ENCODE measurements around the gene KRTAP5-5.

DNA sequence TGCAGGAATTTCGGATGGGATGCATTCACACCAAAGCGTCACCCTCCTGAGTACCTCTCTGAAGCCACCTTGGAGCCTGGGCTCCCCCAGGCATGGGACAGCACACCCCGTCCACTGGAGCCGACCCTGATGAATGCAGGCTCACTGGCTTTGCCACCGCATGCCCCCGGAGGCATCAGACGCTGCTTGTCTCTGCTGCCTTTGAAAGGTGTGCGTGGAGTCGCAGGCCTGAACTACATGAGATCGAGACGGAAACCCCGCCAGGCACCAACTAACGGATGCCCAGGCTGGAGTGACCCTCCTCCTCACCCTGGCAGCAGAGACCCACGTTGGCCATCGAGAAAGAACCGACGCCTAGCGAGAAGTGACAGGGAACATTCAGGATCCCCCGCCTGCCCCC lies 22.5 kb downstream of the KRTAP5-5 start:
- TF ChIP-seq SIN3A (IDR thresholded peaks at IDR 0.05; ENCODE audit: borderline replicate concordance, insufficient read depth, low read length) = no peak
- TF ChIP-seq, protein P1, sequence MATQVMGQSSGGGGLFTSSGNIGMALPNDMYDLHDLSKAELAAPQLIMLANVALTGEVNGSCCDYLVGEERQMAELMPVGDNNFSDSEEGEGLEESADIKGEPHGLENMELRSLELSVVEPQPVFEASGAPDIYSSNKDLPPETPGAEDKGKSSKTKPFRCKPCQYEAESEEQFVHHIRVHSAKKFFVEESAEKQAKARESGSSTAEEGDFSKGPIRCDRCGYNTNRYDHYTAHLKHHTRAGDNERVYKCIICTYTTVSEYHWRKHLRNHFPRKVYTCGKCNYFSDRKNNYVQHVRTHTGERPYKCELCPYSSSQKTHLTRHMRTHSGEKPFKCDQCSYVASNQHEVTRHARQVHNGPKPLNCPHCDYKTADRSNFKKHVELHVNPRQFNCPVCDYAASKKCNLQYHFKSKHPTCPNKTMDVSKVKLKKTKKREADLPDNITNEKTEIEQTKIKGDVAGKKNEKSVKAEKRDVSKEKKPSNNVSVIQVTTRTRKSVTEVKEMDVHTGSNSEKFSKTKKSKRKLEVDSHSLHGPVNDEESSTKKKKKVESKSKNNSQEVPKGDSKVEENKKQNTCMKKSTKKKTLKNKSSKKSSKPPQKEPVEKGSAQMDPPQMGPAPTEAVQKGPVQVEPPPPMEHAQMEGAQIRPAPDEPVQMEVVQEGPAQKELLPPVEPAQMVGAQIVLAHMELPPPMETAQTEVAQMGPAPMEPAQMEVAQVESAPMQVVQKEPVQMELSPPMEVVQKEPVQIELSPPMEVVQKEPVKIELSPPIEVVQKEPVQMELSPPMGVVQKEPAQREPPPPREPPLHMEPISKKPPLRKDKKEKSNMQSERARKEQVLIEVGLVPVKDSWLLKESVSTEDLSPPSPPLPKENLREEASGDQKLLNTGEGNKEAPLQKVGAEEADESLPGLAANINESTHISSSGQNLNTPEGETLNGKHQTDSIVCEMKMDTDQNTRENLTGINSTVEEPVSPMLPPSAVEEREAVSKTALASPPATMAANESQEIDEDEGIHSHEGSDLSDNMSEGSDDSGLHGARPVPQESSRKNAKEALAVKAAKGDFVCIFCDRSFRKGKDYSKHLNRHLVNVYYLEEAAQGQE (IDR thresholded peaks at IDR 0.05; ENCODE audit: insufficient read depth in 1 of 2, low read depth in 2 of 2, low read length in 2 of 2) = no peak

Data from PFSK-1 (cell line).